GM23248 (cell line): Measurements from ENCODE around the gene CNIH2. TPM values are rescaled to one million over a fixed set of nuclear protein-coding genes. Genes with fewer than 3 reads are reported as not detected.

Experiments used
- DNase-seq: peaks from one replicate; pipeline ENCODE4 v3.0.0-alpha.2; 2015
- H2AFZ ChIP-seq: fragments of 200-600 bp; sonication (generic); 2 replicates; pipeline ENCODE4 v1.6.1; 2016; ENCODE audit warnings: antibody characterized with exemption
- H3F3A ChIP-seq: fragments of 200-600 bp; sonication (generic); 2 replicates; pipeline ENCODE4 v1.6.1; 2016; ENCODE audit warnings: mild to moderate bottlenecking, antibody characterized with exemption, mixed run types; ENCODE audit not compliant: insufficient read depth
- H3K27ac ChIP-seq: fragments of 200-600 bp; sonication (generic); 2 replicates; pipeline ENCODE4 v1.5.1; 2016; ENCODE audit warnings: mild to moderate bottlenecking
- H3K27me3 ChIP-seq: fragments of 200-600 bp; sonication (generic); replicated peaks from 2 replicates; pipeline ENCODE4 v1.6.1; 2016; ENCODE audit warnings: mild to moderate bottlenecking; ENCODE audit not compliant: insufficient read depth
- H3K36me3 ChIP-seq: fragments of 200-600 bp; sonication (generic); 2 replicates; pipeline ENCODE4 v1.6.1; 2016; ENCODE audit warnings: low read depth, mild to moderate bottlenecking
- H3K4me1 ChIP-seq: fragments of 200-600 bp; sonication (generic); 2 replicates; pipeline ENCODE4 v1.6.1; 2016; ENCODE audit warnings: mild to moderate bottlenecking; ENCODE audit not compliant: insufficient read depth
- H3K4me2 ChIP-seq: fragments of 200-600 bp; sonication (generic); one replicate; pipeline ENCODE4 v1.6.1; 2016; ENCODE audit warnings: mild to moderate bottlenecking; ENCODE audit not compliant: unreplicated experiment
- H3K4me3 ChIP-seq: fragments of 200-600 bp; sonication (generic); 2 replicates; pipeline ENCODE4 v1.5.1; 2016; ENCODE audit warnings: mild to moderate bottlenecking
- H3K79me2 ChIP-seq: fragments of 200-600 bp; sonication (generic); 2 replicates; pipeline ENCODE4 v1.6.1; 2016; ENCODE audit warnings: mild to moderate bottlenecking; ENCODE audit not compliant: insufficient read depth
- H3K9ac ChIP-seq: fragments of 200-600 bp; sonication (generic); 2 replicates; pipeline ENCODE4 v1.6.1; 2016; ENCODE audit warnings: mild to moderate bottlenecking
- H3K9me2 ChIP-seq: fragments of 200-600 bp; sonication (generic); 2 replicates; pipeline ENCODE4 v1.6.1; 2016; ENCODE audit warnings: mixed run types, mild to moderate bottlenecking, moderate library complexity; ENCODE audit not compliant: insufficient read depth
- H3K9me3 ChIP-seq: fragments of 200-600 bp; sonication (generic); one replicate; pipeline ENCODE4 v1.6.1; 2017; ENCODE audit warnings: low read depth
- H4K20me1 ChIP-seq: fragments of 200-600 bp; sonication (generic); 2 replicates; pipeline ENCODE4 v1.6.0; 2016; ENCODE audit not compliant: insufficient read depth
- EZH2 ChIP-seq: fragments of 200-600 bp; sonication (generic); IDR thresholded peaks from 2 replicates; pipeline ENCODE4 v1.6.1; 2018; ENCODE audit warnings: antibody characterized with exemption, mild to moderate bottlenecking; ENCODE audit not compliant: insufficient read depth, poor library complexity, severe bottlenecking
- EZH2phosphoT487 ChIP-seq: fragments of 200-600 bp; sonication (generic); IDR thresholded peaks from 2 replicates; pipeline ENCODE4 v1.6.1; 2018; ENCODE audit warnings: antibody characterized with exemption, moderate library complexity, mild to moderate bottlenecking, low read depth; ENCODE audit not compliant: insufficient read depth
- WGBS, 2 experiments: methylation state at CpG; one replicate each; pipeline ENCODE4 v1.1.6; 2015 to 2017; ENCODE audit warnings: low lambda C conversion rate in 2 of 2, low coverage in 1 of 2; ENCODE audit errors: missing lambda C conversion rate in 2 of 2; 5-methylcytosine and 5-hydroxymethylcytosine counted together
- in situ Hi-C: fragments of 300-500 bp; cut with MboI; formaldehyde crosslinking; loops from 2 replicates; pipeline ENCODE4 v1.15.0; 2020
- polyA plus RNA-seq: library from polyadenylated mRNA; unstranded; fragments of >200 nt; fragmentation: Nextera tagmentation; extraction: Ambion mirVana; gene quantifications from 2 replicates; pipeline ENCODE4 v1.2.1, GENCODE V29; 2016
- total RNA-seq: library from RNA; depleted of rRNA; stranded (reverse); fragments of >200 nt; shearing (Covaris generic); gene quantifications from 2 replicates; pipeline ENCODE4 v1.2.3, GENCODE V29; 2014

Gene CNIH2
- total and polyA plus RNA-seq, 2 experiments from 2014 or later: 0.50 to 1.4 TPM

DNA sequence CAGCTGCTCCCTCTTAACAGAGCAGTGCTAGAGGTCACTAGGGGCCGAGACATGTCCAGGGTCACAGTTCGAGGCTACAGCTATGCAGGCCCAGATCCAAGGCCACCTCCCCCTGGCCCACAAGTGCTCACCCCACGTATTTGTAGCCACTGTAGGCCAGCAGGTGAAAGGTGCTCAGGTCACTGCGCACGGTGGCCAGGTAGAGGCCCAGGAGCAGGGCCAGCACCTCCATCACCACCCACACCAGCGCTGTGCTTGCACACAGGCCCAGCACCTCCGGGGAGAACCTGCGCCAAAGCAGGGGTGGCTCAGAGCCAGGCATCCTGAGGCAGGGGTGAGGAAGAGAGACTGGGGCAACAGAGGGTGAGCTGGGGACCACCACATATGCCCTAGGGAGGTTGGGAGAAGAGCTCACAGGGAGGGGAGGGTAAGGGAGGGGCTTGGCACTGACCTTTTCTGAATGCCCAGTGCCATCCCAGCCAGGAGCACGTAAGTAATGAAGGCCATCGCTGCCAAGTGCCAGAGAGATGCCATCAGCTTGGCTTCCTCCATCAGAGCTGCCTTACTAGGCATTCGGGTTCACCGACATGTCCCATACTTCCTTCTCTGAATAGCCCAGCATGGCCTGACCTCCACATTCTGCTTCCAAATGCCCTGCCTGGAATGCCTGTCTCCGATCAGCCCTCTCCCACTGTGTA, 7.4 kb downstream of the CNIH2 start:
- no peaks in the 10 kb centered on the region for H3K27me3 ChIP-seq
- in situ Hi-C loops: no loop called here
- peaks cover 14% of the 10 kb centered on the region; the same call in 1 of the 2 replicates for H3K4me1 ChIP-seq
- no peaks in the 10 kb centered on the region for H3K9me3 ChIP-seq
- H3K27ac ChIP-seq: no peak overlapping the region
- H3K4me3 ChIP-seq: no peak overlapping the region
- H3K36me3 ChIP-seq: no peaks in the 10 kb centered on the region
- 87 to 88% methylated on average over 11 to 13 of the region's 13 CpGs for whole genome bisulfite sequencing, 2 experiments
- TF ChIP-seq EZH2 (no peak), EZH2phosphoT487 (no peak)
- peaks cover 24% of the 10 kb centered on the region for H3F3A ChIP-seq
- no peaks in the 10 kb centered on the region for H3K9me2 ChIP-seq
- no peak overlapping the region for H2AFZ ChIP-seq
- H3K9ac ChIP-seq: no peak overlapping the region
- H3K79me2 ChIP-seq: peaks cover 41% of the 10 kb centered on the region
- H3K4me2 ChIP-seq: no peak overlapping the region
- no peak for DNase-seq
- no peaks in the 10 kb centered on the region for H4K20me1 ChIP-seq

DNA sequence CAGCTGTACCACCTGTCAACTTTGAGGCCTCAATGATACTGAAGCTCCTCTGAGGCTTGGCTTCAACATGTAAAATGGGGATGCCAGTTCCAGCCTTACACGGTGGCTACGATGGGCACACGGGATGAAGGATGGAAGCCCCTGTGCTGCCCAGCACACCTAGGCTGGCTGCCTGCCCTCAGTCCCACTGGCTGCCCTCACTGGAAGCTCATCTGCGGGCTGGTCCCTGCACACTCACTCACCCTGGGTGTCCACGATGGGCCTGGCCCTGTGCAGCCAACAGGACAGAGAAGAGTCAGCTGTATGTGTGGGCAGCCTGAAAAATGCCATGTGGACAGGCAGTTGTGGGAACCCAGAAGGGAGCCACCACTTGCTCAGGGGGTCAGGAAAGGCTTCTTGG, 8.7 kb downstream of the CNIH2 start:
- no peak overlapping the region for H3K27ac ChIP-seq
- no peaks in the 10 kb centered on the region for H3K36me3 ChIP-seq
- peaks cover 21% of the 10 kb centered on the region for H3F3A ChIP-seq
- peak overlapping the region; percentile 97; the same call in 1 of the 2 replicates for H3K9ac ChIP-seq
- TF ChIP-seq EZH2 (no peak), EZH2phosphoT487 (no peak)
- peaks cover 4% of the 10 kb centered on the region; the same call in 1 of the 2 replicates for H3K27me3 ChIP-seq
- no peaks in the 10 kb centered on the region for H4K20me1 ChIP-seq
- no peaks in the 10 kb centered on the region for H3K9me2 ChIP-seq
- no peak overlapping the region for H3K4me2 ChIP-seq
- H2AFZ ChIP-seq: no peak overlapping the region
- DNase-seq: no peak
- WGBS, 2 experiments: 54% methylated on average over 5 of the region's 5 CpGs
- peaks cover 14% of the 10 kb centered on the region; the same call in 1 of the 2 replicates for H3K4me1 ChIP-seq
- H3K4me3 ChIP-seq: no peak overlapping the region
- H3K79me2 ChIP-seq: peaks cover 41% of the 10 kb centered on the region
- in situ Hi-C loops: no loop called here
- H3K9me3 ChIP-seq: no peaks in the 10 kb centered on the region

DNA sequence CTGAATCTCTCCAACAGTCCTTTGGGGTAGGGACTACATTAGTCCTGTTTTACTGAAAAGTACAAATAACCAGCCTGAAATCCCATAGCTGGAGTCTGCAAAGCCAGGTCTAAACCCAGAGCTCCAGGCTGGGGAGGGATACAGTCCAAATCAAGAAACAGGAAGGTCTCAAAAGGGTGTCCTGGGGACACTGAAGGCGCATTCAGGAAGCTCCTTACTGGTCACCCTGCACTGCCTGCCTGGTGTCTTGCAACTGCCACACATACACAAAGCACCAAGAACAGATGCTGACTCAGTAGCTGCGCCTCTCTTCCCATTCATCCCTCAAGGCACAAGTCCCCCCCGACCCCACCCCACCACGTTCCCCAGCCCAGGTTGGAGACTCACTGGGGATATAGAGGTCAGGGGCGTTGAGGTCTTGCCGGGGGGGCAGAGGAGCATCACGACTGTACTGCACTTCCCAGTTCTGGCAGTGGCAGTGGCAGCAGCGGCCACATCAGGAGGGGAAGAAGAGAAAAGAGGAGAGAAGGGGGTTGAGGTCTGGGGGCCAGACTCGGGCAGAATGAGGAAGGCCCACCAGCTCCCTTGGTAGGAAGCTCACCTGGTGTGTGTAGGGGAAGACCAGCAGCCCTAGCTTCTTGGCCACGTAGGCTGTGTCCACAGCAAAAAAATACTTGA, 9.4 kb downstream of the CNIH2 start:
- DNase-seq: peak; percentile 25
- in situ Hi-C loops: no loop called here
- TF ChIP-seq EZH2 (no peak), EZH2phosphoT487 (no peak)

DNA sequence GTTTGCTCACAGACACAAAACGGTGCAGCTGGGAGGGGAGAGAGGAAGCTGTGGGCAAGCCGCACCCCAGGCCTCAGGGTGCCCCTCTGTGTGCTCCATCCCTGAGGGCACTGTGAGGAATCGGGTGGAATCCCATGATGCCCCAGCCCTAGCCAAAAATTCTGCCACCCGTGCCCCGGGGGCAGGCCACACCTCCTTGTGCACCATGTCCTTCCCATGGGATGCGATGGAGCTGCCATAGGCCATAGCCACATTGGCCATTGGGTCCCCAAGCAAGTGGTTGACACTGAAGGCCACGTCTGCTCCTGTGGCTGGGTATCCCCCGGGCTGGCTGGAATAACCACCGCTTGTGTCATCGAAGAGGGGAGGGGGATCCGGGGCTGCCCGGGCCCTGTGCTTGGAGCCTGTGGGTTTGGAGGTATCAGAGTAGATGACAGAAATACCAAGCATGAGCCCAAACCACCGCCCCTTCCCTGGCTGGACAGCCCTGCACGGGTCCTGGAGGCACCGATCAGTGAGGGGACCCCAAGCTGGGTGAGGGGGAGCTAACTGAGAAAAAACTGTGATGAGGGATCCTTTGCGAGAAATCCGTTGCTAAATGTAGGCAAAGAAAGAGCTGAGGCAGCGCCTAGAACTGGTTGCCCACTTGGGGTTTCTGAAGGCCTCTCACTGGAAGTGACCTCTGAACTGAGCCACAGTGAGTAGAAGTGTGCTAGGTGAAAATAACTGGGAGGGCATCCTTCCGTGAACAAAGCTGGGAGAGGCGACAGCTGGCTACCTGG, 10.1 kb downstream of the CNIH2 start:
- Histone ChIP-seq H4K20me1 (no peaks in the 10 kb centered on the region), H3K4me2 (peak overlapping the region; percentile 97), H3K79me2 (peaks cover 41% of the 10 kb centered on the region), H3F3A (peaks cover 15% of the 10 kb centered on the region; the same call in 1 of the 2 replicates), H3K27me3 (peaks cover 11% of the 10 kb centered on the region), H3K4me3 (peak overlapping the region; percentile 95), H3K4me1 (peaks cover 14% of the 10 kb centered on the region; the same call in 1 of the 2 replicates), H3K9me3 (no peaks in the 10 kb centered on the region), H3K36me3 (no peaks in the 10 kb centered on the region), H3K9ac (peak overlapping the region; percentile 97), H2AFZ (peak overlapping the region; percentile 48), H3K9me2 (no peaks in the 10 kb centered on the region), H3K27ac (peak overlapping the region; percentile 99)
- 20 to 21% methylated on average over 20 of the region's 20 CpGs for WGBS, 2 experiments
- in situ Hi-C loops: no loop called here
- peak; percentile 56 for DNase-seq
- no peak for TF ChIP-seq EZH2phosphoT487
- TF ChIP-seq EZH2: no peak

More for the DNA sequence above, 9.4 kb downstream of the CNIH2 start:
- H3K27me3 ChIP-seq: peaks cover 8% of the 10 kb centered on the region
- WGBS, 2 experiments: 41 to 52% methylated on average over 8 to 10 of the region's 10 CpGs
- peak overlapping the region; percentile 97 for H3K9ac ChIP-seq
- no peak overlapping the region for H2AFZ ChIP-seq
- H3K4me1 ChIP-seq: peaks cover 14% of the 10 kb centered on the region; the same call in 1 of the 2 replicates
- H3F3A ChIP-seq: peaks cover 17% of the 10 kb centered on the region; the same call in 1 of the 2 replicates
- H3K79me2 ChIP-seq: peaks cover 41% of the 10 kb centered on the region
- no peaks in the 10 kb centered on the region for H3K36me3 ChIP-seq
- peak overlapping the region; percentile 99 for H3K27ac ChIP-seq
- no peaks in the 10 kb centered on the region for H4K20me1 ChIP-seq
- H3K4me3 ChIP-seq: peak overlapping the region; percentile 95
- H3K4me2 ChIP-seq: peak overlapping the region; percentile 97
- no peaks in the 10 kb centered on the region for H3K9me2 ChIP-seq
- H3K9me3 ChIP-seq: no peaks in the 10 kb centered on the region
